Tibial artery (tissue), 4 donors: Measurements from ENCODE around the gene PRIMPOL.
A peak's percentile ranks its signal among the peaks of the same experiment; 100 is the strongest.

Source experiments
- DNase-seq, 2 donors: peaks; one replicate each; pipeline ENCODE4 v3.0.0-alpha.2; 2019
- H3K27ac ChIP-seq, 2 donors: fragments of 200-600 bp; sonication (generic) in 1 of 2; 1 replicate in 1 of 2; 2 replicates in 1 of 2; pipeline ENCODE4 v1.5.1; 2018 to 2019; ENCODE audit warnings: mild to moderate bottlenecking in 1 of 2
- H3K27me3 ChIP-seq, 2 donors: fragments of 200-600 bp; sonication (generic) in 1 of 2; one replicate each; pipeline versions ENCODE4 v1.5.1 to v1.6.0; 2016 to 2019
- H3K36me3 ChIP-seq, 3 donors: fragments of 200-600 bp; sonication (generic) in 2 of 3; one replicate each; pipeline ENCODE4 v1.5.1; 2016 to 2019; ENCODE audit warnings: mild to moderate bottlenecking in 2 of 3
- H3K4me1 ChIP-seq, 4 donors: fragments of 200-600 bp; sonication (generic) in 2 of 4; 1 replicate in 3 of 4; 2 replicates in 1 of 4; pipeline ENCODE4 v1.5.1; 2016 to 2019
- H3K4me3 ChIP-seq, 2 donors: fragments of 200-600 bp; sonication (generic) in 1 of 2; 1 replicate in 1 of 2; 2 replicates in 1 of 2; pipeline ENCODE4 v1.5.1; 2018 to 2019; ENCODE audit warnings: mild to moderate bottlenecking in 2 of 2
- H3K9me3 ChIP-seq, 3 donors: fragments of 200-600 bp; sonication (generic) in 1 of 3; one replicate each; pipeline ENCODE4 v1.5.1; 2016 to 2019
- intact Hi-C: fragments of 100-400 bp; cut with DNase I; formaldehyde crosslinking; loops from one replicate; pipeline ENCODE4 v1.15.0; 2023; ENCODE audit warnings: low total_unique reads
- TF ChIP-seq, protein P1 (sequence below), 2 experiments: fragments of 200-600 bp in 1 of 2; fragments of 450-650 bp in 1 of 2; IDR thresholded peaks; one replicate each; pipeline ENCODE4 v1.5.1; 2017 to 2019; ENCODE audit warnings: antibody characterized with exemption in 2 of 2, mild to moderate bottlenecking in 1 of 2, moderate library complexity in 1 of 2

The PRIMPOL gene

DNA sequence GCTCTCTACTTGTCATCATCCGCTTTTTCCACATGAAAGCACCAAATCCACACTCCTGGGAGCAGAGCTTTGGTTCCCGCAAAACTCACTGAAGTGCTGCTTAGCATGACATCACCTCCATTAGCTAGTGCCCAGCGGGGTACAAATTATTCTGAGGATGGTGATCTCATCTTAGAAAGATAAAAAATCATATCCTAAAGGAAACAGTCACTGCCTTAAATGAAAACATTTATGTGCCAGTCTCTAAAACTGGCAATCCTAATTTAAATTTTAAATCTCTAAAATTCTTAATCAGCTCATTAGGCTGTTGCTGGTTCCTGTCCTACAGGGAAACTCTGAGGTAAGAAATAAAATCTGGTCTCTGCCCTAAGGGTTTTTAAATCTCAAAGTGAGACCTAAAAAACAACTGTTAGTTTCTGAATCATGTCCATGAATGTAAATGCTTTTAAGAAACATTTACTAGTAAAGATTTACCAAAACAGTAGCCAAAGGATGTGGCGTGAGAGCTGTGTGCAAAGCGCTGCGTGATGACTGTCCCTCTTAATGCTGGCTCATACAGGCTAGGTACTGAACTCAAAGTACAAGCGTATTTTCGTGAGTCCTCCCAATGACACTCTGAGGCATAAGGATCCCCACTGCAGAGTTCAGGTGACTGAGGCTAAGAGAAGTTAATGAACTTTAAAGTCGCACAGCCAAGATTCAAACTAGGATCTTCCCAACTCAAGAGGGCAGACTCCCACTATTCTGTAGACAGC is 4.8 kb upstream of the PRIMPOL start:
- TF ChIP-seq, protein P1, sequence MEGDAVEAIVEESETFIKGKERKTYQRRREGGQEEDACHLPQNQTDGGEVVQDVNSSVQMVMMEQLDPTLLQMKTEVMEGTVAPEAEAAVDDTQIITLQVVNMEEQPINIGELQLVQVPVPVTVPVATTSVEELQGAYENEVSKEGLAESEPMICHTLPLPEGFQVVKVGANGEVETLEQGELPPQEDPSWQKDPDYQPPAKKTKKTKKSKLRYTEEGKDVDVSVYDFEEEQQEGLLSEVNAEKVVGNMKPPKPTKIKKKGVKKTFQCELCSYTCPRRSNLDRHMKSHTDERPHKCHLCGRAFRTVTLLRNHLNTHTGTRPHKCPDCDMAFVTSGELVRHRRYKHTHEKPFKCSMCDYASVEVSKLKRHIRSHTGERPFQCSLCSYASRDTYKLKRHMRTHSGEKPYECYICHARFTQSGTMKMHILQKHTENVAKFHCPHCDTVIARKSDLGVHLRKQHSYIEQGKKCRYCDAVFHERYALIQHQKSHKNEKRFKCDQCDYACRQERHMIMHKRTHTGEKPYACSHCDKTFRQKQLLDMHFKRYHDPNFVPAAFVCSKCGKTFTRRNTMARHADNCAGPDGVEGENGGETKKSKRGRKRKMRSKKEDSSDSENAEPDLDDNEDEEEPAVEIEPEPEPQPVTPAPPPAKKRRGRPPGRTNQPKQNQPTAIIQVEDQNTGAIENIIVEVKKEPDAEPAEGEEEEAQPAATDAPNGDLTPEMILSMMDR (IDR thresholded peaks at IDR 0.05), result no peak
- DNase-seq, result no peak
- H3K27me3 ChIP-seq, result no peaks in the 10 kb centered on the region
- H3K36me3 ChIP-seq, result no peaks in the 10 kb centered on the region
- H3K27ac ChIP-seq, result peak overlapping the region in 1 of 2 donors; percentile 9
- no peaks in the 10 kb centered on the region for H3K9me3 ChIP-seq
- no peak overlapping the region for H3K4me3 ChIP-seq
- H3K4me1 ChIP-seq, result peaks cover 0 to 51% (median 26%) of the 10 kb centered on the region in 4 donors
- intact Hi-C loops, result loop anchor here (5.0 kb wide), 3 partner anchors 88 to 172 kb away; partner anchors contain the start of genes CENPU and IRF2

DNA sequence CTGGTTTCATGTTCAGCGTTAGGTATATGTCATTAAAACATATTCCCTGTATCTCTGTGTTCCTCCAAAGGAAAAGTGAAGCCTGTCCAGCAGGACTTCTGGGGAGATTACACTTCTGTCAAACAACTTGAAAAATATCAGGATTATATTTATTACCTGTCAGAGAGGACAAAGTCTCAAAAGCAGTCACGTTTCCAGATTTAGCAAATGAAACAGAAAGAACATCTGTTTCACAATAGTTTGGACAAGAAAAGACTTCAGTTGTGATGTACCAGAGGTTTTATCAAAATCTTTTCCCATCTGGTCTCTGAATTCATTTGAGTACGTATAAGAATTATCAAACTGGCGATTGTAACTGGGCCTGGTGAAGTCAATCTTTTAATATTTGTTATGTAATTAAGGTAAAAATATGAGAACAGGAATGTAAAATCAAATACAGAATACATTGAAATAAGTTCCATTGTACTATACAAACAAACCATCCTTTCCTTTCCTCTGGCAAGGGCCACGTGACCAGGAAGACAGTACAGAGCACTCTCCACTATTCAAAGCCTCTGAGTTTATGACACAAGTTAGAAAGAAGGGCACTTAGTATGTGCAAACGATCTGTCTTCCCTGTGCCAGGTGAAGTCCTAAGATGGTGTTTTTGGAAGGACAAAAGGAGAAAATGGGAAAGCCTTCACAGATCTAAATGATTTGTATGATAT is 3.5 kb upstream of the PRIMPOL start:
- DNase-seq, result no peak
- H3K27me3 ChIP-seq, result no peaks in the 10 kb centered on the region
- TF ChIP-seq, protein P1 (IDR thresholded peaks at IDR 0.05), result no peak
- no peaks in the 10 kb centered on the region for H3K36me3 ChIP-seq
- intact Hi-C loops, result loop anchor here (5.0 kb wide), 3 partner anchors 86 to 174 kb away; partner anchors contain the start of genes CENPU and IRF2
- no peak overlapping the region for H3K27ac ChIP-seq
- peaks cover 0 to 58% (median 29%) of the 10 kb centered on the region in 4 donors for H3K4me1 ChIP-seq
- H3K4me3 ChIP-seq, result no peak overlapping the region
- H3K9me3 ChIP-seq, result no peaks in the 10 kb centered on the region

GRCh38 chr4:184647266-184648053 is 2.1 kb upstream of the PRIMPOL start:
- Histone ChIP-seq H3K9me3 (no peaks in the 10 kb centered on the region), H3K27ac (peak overlapping the region; percentile 99), H3K4me1 (peaks cover 0 to 57% (median 29%) of the 10 kb centered on the region in 4 donors), H3K27me3 (no peaks in the 10 kb centered on the region), H3K36me3 (no peaks in the 10 kb centered on the region), H3K4me3 (peak overlapping the region; percentile 92 to 93)
- DNase-seq, result no peak
- intact Hi-C loops, result loop anchor here (5.0 kb wide), 3 partner anchors 85 to 175 kb away; partner anchors contain the start of genes CENPU and IRF2
- TF ChIP-seq, protein P1 (IDR thresholded peaks at IDR 0.05), result no peak

DNA sequence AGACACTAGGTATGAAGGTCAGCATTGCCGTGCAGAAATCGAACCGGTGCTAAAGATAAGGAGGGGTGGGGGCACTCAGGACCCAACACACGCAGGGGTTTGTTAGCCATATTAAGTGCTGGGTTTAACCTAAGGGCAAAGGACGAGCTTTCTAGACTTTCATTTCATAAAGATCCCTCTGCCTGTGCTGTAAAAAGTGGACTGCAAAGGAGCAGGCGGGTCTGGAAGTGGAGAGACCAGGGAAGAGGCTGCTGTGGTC is 1.6 kb upstream of the PRIMPOL start:
- Histone ChIP-seq H3K27ac (peak overlapping the region; percentile 99), H3K4me1 (peaks cover 0 to 51% (median 28%) of the 10 kb centered on the region in 4 donors)
- intact Hi-C loops, result loop anchor here (5.0 kb wide), 3 partner anchors 84 to 176 kb away; partner anchors contain the start of genes CENPU and IRF2

More for the DNA sequence above, 1.6 kb upstream of the PRIMPOL start:
- no peaks in the 10 kb centered on the region for H3K9me3 ChIP-seq
- peak overlapping the region; percentile 92 to 93 for H3K4me3 ChIP-seq
- TF ChIP-seq, protein P1 (IDR thresholded peaks at IDR 0.05), result no peak
- H3K27me3 ChIP-seq, result no peaks in the 10 kb centered on the region
- no peaks in the 10 kb centered on the region for H3K36me3 ChIP-seq
- DNase-seq, result no peak
